GM19328 (cell line): Measurements from ENCODE around the gene TDRD12.

ENCODE experiments used
- ATAC-seq: cut with Tn5 transposase; IDR thresholded peaks from one replicate; pipeline ENCODE4 v1.9.1; 2021; ENCODE audit warnings: mild to moderate bottlenecking, moderate library complexity; ENCODE audit not compliant: unreplicated experiment

The TDRD12 gene

DNA sequence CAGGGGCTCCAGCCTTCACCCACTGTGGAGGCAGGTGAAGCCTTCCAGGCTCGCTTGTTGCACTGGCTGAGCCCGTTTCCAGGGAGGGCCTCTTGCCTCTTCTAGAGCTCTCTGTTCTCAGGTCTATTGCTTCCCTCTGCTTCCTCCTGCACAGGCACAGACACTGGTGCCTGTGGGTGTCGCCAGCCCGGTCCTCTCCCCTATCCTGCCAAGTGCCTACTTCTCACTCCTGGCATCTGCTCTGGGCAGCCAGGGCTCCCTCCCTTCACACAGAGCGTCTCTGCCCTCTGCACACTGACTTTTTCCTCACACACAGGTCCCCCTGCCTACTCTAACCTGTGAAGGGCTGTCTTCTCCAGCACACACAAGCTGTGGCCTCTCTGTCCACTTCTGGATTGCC, 89.7 kb downstream of the TDRD12 start:
- ATAC-seq: no peak

GRCh38 chr19:32809754-32810153, 90.2 kb downstream of the TDRD12 start:
- no peak for ATAC-seq

DNA sequence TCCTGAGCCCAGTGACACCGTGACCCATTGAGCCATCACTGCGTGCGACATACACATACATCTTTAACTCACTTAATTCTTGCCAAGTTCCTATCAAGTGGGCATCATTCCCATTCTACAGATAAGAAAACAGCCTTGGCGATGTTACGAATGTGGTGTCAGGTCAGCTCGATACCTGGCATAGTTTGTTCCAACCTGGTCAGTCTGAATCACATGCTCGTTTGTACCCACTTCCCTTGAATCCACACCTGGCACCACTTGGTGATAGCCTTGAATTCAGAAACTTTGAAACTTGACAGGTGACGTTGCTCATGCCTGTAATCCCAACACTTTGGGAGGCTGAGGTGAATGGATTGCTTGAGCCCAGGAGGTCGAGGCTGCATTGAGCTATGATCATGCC, 90.9 kb downstream of the TDRD12 start:
- no peak for ATAC-seq

DNA sequence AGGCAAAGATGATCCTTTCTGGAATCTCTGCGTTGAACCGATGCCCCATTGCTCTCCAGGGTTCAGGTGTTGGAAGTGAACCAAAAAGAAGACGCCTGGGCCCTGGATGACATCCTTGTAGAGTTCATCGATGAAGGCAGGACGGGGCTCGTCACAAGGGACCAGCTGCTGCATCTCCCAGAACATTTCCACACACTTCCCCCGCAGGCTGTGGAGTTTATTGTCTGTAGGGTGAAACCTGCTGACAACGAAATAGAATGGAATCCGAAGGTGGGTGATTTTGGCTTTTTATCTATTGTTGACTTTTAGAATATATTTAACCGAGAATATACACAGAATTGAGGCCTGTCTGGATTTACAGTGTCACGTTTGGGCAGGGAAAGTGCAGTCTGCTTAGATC, 91.6 kb downstream of the TDRD12 start:
- ATAC-seq: no peak

DNA sequence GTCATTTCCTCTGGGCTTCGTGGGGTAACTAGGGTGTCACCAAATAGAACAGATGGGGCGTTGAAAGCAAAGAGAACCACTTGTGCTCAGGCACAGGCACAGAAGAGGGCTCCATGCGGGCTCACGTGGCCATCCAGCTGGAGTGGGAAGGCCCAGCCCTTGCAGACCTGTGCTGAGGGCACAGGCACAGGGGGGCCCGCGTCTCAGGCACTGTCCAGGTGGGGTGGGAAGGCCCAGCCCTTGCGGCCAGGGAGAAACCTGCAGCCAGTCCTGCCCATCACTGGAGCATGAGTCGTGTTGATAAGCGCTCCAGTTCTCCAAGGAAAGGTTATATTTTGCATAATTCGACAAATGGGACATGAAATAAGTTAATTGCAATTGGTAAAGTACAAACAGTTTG, 92.5 kb downstream of the TDRD12 start:
- no peak for ATAC-seq

DNA sequence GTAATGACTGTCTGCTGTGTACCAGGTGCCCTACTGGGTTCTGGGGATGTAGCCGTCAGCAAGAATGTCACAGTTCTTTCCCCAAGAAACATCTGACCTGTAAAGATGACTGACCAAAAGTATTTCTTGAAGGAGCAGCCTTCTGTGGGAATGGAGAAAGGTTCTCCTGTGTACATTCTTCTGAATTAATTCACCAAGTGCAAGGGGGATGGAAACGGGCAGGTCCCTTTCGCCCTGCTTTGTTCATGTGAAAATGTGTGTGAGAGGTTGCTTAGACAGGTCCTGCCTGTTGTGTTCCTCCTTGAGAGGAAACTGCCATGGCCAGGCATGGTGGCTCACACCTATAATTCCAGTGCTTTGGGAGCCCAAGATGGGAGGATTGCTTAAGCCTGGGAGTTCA, 93.0 kb downstream of the TDRD12 start:
- ATAC-seq: no peak

GRCh38 chr19:32813862-32814425, 94.4 kb downstream of the TDRD12 start:
- no peak for ATAC-seq

GRCh38 chr19:32814624-32815023, 95.1 kb downstream of the TDRD12 start:
- ATAC-seq: no peak

DNA sequence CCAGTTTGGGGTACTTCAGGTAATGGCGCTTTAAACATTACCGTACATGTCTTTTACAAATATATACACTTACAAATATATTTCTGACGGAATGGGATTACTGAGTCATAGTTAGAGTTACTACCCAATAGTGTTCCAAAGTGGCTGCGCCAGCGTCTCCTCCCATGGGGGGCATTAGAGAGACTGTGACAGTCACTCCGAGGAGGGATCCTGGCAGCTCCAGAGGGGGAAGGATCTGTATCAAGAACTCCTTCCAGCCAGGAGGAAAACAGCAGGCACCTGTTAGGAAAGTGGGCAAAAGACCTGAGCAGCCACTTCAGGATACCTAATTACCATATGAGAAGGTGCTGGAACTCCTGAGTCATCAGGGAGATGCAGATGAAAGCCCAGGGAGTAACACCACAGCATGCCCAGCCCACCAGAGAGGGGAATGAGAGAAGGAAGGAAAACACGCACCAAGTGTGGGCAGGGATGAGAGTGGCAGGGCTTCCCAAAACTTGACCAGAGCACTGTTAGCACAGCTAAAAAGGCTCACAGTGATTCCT, 97.1 kb downstream of the TDRD12 start:
- no peak for ATAC-seq

GRCh38 chr19:32817569-32818476, 98.3 kb downstream of the TDRD12 start:
- ATAC-seq: no peak

- ATAC-seq: no peak
These were observed 99.0 kb downstream of the TDRD12 start for GRCh38 chr19:32818536-32818935.

GRCh38 chr19:32819419-32820400, 100.1 kb downstream of the TDRD12 start:
- no peak for ATAC-seq

DNA sequence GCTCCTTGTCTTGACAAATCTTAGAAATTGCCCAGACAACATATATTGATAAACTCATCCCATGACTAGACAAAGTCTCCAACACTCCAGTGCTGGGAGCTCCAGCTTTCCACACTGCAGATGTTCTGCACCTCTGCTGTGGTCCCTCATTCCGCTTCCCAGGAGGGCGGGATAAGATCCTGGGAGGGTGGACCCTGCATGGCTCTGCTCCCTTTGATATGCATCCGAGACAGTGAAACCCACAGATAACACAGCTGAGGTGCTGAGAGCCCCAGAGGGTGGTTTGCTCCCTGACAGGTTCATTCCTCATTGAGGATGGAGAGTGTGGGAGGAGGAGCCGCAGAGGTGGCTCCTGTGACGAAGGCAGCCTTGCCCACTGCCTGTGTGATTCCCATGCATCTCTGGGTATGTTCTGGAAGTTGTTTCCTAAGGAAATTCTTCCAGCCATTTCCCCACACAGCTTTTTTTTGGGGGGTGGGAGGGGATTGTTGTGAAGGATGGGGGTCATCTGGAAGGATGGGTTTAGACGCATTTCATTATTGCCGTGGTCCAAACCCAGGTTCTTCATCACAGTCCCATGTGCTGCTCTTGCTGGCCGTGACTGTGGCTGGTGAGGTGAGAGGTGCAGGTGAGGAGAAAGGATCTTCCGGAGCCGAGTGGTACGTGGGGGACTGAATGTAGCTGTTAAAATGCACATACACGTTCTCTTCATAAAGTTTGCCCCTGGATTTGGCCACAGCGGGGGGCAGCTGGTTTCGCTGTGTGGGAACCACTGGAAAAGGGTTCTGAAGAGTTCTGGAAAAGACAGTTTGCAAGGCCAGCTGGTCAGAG, 103.6 kb downstream of the TDRD12 start:
- no peak for ATAC-seq

DNA sequence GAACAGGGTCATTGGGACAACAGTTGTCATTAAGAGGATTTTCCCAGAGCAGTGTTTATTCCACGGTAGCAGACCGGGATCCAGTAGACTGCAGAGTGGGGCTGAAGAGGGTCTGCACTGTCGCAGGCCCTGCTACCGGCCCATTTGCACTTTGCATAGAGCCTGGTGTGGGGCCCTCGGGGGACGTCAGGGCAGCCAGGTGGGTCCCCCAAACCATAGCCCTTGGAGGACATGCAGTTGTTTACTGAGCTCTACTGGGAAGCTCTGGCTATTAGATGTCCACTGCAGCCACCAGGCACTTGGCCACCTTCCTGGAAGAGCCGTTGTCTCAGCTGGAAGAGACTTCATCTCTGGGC, 104.2 kb downstream of the TDRD12 start:
- no peak for ATAC-seq

- ATAC-seq: no peak
These were observed 104.7 kb downstream of the TDRD12 start for GRCh38 chr19:32824191-32824751.

DNA sequence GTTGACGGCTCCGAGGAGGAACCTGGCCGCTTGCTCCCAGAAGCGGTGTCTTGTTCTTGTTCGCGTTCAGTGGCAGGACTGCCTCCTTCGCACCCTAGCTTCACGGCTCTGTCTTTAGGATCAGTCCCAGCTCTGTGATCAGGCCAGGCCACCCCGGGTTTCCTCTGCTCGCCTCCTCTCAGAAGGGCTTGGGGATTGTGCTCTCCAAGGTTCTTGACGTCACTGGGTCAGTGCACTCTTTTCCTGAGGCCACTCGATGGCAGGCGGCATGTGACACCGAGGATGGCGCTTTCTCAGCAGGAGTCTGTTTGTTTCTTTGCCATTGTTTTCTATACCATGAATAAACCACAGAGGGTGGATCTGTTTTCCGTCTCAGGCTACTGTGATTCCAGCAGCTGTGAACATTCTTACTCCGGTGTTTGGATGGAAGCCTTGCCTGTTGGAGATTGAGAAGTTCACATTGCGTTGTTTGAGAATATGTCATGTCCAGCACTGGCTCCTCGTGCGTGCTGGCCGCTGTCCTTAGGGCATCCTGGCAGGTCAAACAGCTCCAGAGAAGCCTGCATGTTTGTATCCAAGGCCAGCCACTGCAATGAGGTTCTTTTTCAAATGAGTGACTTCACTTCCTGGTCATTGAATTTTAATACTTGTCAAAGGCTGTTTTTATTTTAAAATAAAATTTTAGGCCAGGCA, 105.5 kb downstream of the TDRD12 start:
- ATAC-seq: no peak

- no peak for ATAC-seq
These were observed 108.6 kb downstream of the TDRD12 start for GRCh38 chr19:32828139-32828538.

DNA sequence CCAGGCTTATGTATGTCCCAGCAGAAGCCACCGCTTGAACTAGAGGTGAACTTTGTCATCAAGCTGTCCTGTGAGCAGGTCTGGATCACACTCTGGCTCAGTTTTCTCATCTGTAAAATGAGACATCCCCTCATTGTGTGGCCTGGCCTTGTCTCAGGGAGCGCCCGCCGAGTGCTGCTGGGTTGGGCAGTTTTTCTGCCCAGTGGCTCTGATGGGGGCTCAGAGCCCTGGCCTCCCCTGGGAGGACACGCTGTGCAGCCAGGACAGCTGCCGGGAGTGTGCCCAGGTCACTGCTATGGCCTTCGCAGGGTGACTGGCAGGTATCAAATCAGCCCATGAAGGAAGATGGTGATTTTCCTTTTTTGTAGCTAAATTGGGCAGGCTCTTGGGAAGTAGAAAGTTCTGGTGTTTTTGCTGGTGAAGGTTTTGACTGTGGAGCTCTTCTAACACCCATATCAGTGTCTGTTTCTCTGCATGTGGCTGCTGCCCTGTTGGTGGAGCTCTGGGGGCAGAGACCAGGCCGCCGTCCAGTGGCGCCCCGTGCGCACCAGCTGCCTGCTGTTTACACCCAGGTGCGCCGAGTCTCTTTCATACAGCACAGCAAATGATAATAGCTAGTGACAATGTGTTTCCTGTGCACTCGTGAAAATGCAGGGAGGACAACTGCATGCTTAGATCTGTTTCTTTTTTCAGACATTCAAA, 109.2 kb downstream of the TDRD12 start:
- ATAC-seq: no peak
